IMR-90 (cell line): ENCODE results near the gene KCNG4. TPM values are rescaled to one million over a fixed set of nuclear protein-coding genes. Genes with fewer than 3 reads are reported as not detected.

Experiments
- ATAC-seq: fragments of 200-7000 bp; cut with Tn5 transposase; 2 replicates; pipeline ENCODE4 v1.9.1; 2020; ENCODE audit warnings: low read depth, mild to moderate bottlenecking, moderate library complexity
- BruUV-seq: library from RNA; stranded (reverse); fragments of 400-500 nt; replicated peaks from 2 replicates; lab custom pipeline; 2021; lab: Mats Ljungman, UMichigan
- CTCF ChIA-PET: fragments of 300-600 bp; formaldehyde crosslinking; extraction: SDS; loops from one replicate; lab custom pipeline; 2021; ENCODE audit warnings: antibody characterized with exemption; lab: Yijun Ruan, JAX
- POLR2A ChIA-PET: fragments of 300-600 bp; sonication (Branson Sonifier 250); formaldehyde crosslinking; loops from one replicate; lab custom pipeline; 2022; ENCODE audit warnings: antibody characterized with exemption; ENCODE audit not compliant: unreplicated experiment; lab: Charles Lee
- DNase-seq: peaks from one replicate; pipeline ENCODE4 v3.0.0; 2013
- H2AFZ ChIP-seq: replicated peaks from 2 replicates; pipeline ENCODE3; 2013; ENCODE audit warnings: low read length, mild to moderate bottlenecking; ENCODE audit not compliant: poor library complexity
- H2AK5ac ChIP-seq: 2 replicates; pipeline ENCODE4 v1.6.1; 2013; ENCODE audit warnings: low read depth, low read length, inconsistent platforms
- H2AK9ac ChIP-seq: replicated peaks from 2 replicates; pipeline ENCODE3; 2013; ENCODE audit warnings: mild to moderate bottlenecking, low read depth, low read length, moderate library complexity; ENCODE audit not compliant: poor library complexity
- H2BK120ac ChIP-seq: 2 replicates; pipeline ENCODE4 v1.6.1; 2013; ENCODE audit warnings: low read depth, low read length, inconsistent platforms
- H2BK15ac ChIP-seq: 3 replicates; pipeline ENCODE4 v1.6.1; 2013; ENCODE audit warnings: low read depth, low read length, inconsistent platforms
- H2BK20ac ChIP-seq: 2 replicates; pipeline ENCODE4 v1.6.1; 2013; ENCODE audit warnings: low read depth, mild to moderate bottlenecking, inconsistent platforms, low read length, moderate library complexity
- H2BK5ac ChIP-seq: 2 replicates; pipeline ENCODE4 v1.6.1; 2013; ENCODE audit warnings: mild to moderate bottlenecking, low read depth, low read length, inconsistent platforms; ENCODE audit not compliant: poor library complexity, severe bottlenecking
- H3K14ac ChIP-seq: replicated peaks from 2 replicates; pipeline ENCODE4 v1.6.1; 2013; ENCODE audit warnings: low read depth, low read length, inconsistent platforms
- H3K18ac ChIP-seq: 2 replicates; pipeline ENCODE4 v1.6.1; 2013; ENCODE audit warnings: low read depth, low read length, control low read depth
- H3K23ac ChIP-seq: 2 replicates; pipeline ENCODE4 v1.6.1; 2013; ENCODE audit warnings: low read depth, low read length, inconsistent platforms
- H3K27ac ChIP-seq: 2 replicates; pipeline ENCODE4 v1.5.1; 2013; ENCODE audit warnings: mild to moderate bottlenecking, control low read depth, low read length; ENCODE audit not compliant: insufficient read depth
- H3K27me3 ChIP-seq: 2 replicates; pipeline ENCODE4 v1.6.1; 2013; ENCODE audit warnings: low read length; ENCODE audit not compliant: control insufficient read depth, insufficient read depth
- H3K36me3 ChIP-seq: 2 replicates; pipeline ENCODE4 v1.6.1; 2013; ENCODE audit warnings: low read length, mixed read lengths; ENCODE audit not compliant: control insufficient read depth, insufficient read depth
- H3K4ac ChIP-seq: 2 replicates; pipeline ENCODE4 v1.6.1; 2013; ENCODE audit warnings: low read depth, low read length, inconsistent platforms
- H3K4me1 ChIP-seq: 2 replicates; pipeline ENCODE4 v1.6.1; 2013; ENCODE audit warnings: low read length, mixed read lengths; ENCODE audit not compliant: control insufficient read depth, insufficient read depth
- H3K4me2 ChIP-seq: 2 replicates; pipeline ENCODE4 v1.6.1; 2013; ENCODE audit warnings: low read depth, mild to moderate bottlenecking, control low read depth, low read length, moderate library complexity
- H3K4me3 ChIP-seq: 2 replicates; pipeline ENCODE4 v1.5.1; 2013; ENCODE audit warnings: low read depth, mild to moderate bottlenecking, control low read depth, low read length, moderate library complexity; ENCODE audit not compliant: insufficient read depth
- H3K56ac ChIP-seq: 2 replicates; pipeline ENCODE4 v1.6.1; 2013; ENCODE audit warnings: low read length, inconsistent platforms; ENCODE audit not compliant: insufficient read depth; ENCODE audit errors: extremely low read depth
- H3K79me1 ChIP-seq, 2 experiments: 2 replicates each; pipeline ENCODE4 v1.6.1; 2013; ENCODE audit warnings: low read length in 2 of 2, inconsistent platforms in 1 of 2, low read depth in 1 of 2
- H3K9ac ChIP-seq: 2 replicates; pipeline ENCODE4 v1.6.1; 2013; ENCODE audit warnings: low read depth, low read length, control low read depth
- H3K9me1 ChIP-seq: 2 replicates; pipeline ENCODE4 v1.6.1; 2013; ENCODE audit warnings: low read length, inconsistent platforms; ENCODE audit not compliant: insufficient read depth
- H3K9me3 ChIP-seq: 2 replicates; pipeline ENCODE4 v1.6.1; 2013; ENCODE audit warnings: low read length; ENCODE audit not compliant: control insufficient read depth, insufficient read depth
- H4K20me1 ChIP-seq: 2 replicates; pipeline ENCODE4 v1.6.1; 2013; ENCODE audit warnings: low read length, inconsistent platforms; ENCODE audit not compliant: insufficient read depth
- H4K5ac ChIP-seq: 2 replicates; pipeline ENCODE4 v1.6.1; 2013; ENCODE audit warnings: mild to moderate bottlenecking, low read depth, low read length, control low read depth
- H4K8ac ChIP-seq, 2 experiments: 2 replicates each; pipeline ENCODE4 v1.6.1; 2013; ENCODE audit warnings: low read depth in 2 of 2, low read length in 2 of 2, control low read depth in 1 of 2, inconsistent platforms in 1 of 2
- H4K91ac ChIP-seq: 2 replicates; pipeline ENCODE4 v1.6.1; 2013; ENCODE audit warnings: low read depth, low read length, inconsistent platforms; ENCODE audit not compliant: insufficient read depth
- BHLHE40 ChIP-seq: fragments of 150-350 bp; IDR thresholded peaks from 2 replicates; pipeline ENCODE4 v1.6.1; 2016; ENCODE audit warnings: mild to moderate bottlenecking, low read depth, low read length
- CEBPB ChIP-seq: IDR thresholded peaks from 2 replicates; pipeline ENCODE4 v1.6.1; 2012; ENCODE audit warnings: low read depth, low read length, improper control_type of control experiment
- CHD1 ChIP-seq: IDR thresholded peaks from 2 replicates; pipeline ENCODE4 v1.6.1; 2012; ENCODE audit warnings: low read depth, low read length, improper control_type of control experiment
- FOS ChIP-seq: fragments of 150-350 bp; IDR thresholded peaks from 2 replicates; pipeline ENCODE4 v1.6.1; 2016; ENCODE audit warnings: low read depth, low read length
- MAZ ChIP-seq: IDR thresholded peaks from 2 replicates; pipeline ENCODE4 v1.6.1; 2012; ENCODE audit warnings: low read depth, mild to moderate bottlenecking, low read length, improper control_type of control experiment, moderate library complexity, borderline replicate concordance
- MXI1 ChIP-seq: IDR thresholded peaks from 2 replicates; pipeline ENCODE4 v1.6.1; 2012; ENCODE audit warnings: low read depth, mild to moderate bottlenecking, low read length, moderate library complexity, borderline replicate concordance
- NFE2L2 ChIP-seq: fragments of 150-350 bp; IDR thresholded peaks from 2 replicates; pipeline ENCODE4 v1.6.1; 2016; ENCODE audit warnings: low read depth, mild to moderate bottlenecking, low read length
- POLR2A ChIP-seq: IDR thresholded peaks from 2 replicates; pipeline ENCODE4 v1.6.1; 2012; ENCODE audit warnings: mild to moderate bottlenecking, low read depth, low read length
- RCOR1 ChIP-seq: IDR thresholded peaks from 2 replicates; pipeline ENCODE4 v1.6.1; 2012; ENCODE audit warnings: mild to moderate bottlenecking, low read length, improper control_type of control experiment; ENCODE audit not compliant: insufficient replicate concordance
- RFX5 ChIP-seq: IDR thresholded peaks from 2 replicates; pipeline ENCODE4 v1.8.0; 2012; ENCODE audit warnings: low read depth, mild to moderate bottlenecking, low read length, moderate library complexity
- SMC3 ChIP-seq: fragments of 150-350 bp; IDR thresholded peaks from 2 replicates; pipeline ENCODE4 v1.6.1; 2016; ENCODE audit warnings: low read depth, mild to moderate bottlenecking, antibody characterized with exemption, low read length, moderate library complexity
- WGBS, 2 experiments: methylation state at CpG; one replicate each; pipeline versions ENCODE4 v1.1.5 to v1.1.7; 2013; ENCODE audit warnings: missing lambda C conversion rate in 2 of 2; ENCODE audit not compliant: insufficient read length in 1 of 2; ENCODE audit errors: extremely low coverage in 2 of 2; 5-methylcytosine and 5-hydroxymethylcytosine counted together
- dilution Hi-C: fragments of 300-500 bp; cut with HindIII; formaldehyde crosslinking; loops from one replicate; pipeline ENCODE4 v1.14.3; 2018; ENCODE audit warnings: low sequenced_read_pairs; ENCODE audit not compliant: unreplicated experiment
- in situ Hi-C: fragments of 300-500 bp; cut with MboI; formaldehyde crosslinking; loops from 3 replicates; pipeline ENCODE4 v1.14.3; 2019; ENCODE audit warnings: low sequenced_read_pairs, inconsistent platforms, mixed read lengths
- intact Hi-C: fragments of 100-400 bp; cut with micrococcal nuclease; formaldehyde crosslinking; loops from 2 replicates; pipeline ENCODE4 v1.10.0; 2022
- polyA plus RNA-seq, 3 experiments: library from polyadenylated mRNA; depleted of rRNA; stranded (reverse); fragments of >200 nt; gene quantifications; 2 replicates each; pipeline ENCODE4 v1.2.3, GENCODE V29; 2012; ENCODE audit warnings: low replicate concordance in 1 of 3
- total RNA-seq: library from RNA; depleted of rRNA; stranded (reverse); fragments of >200 nt; gene quantifications from 2 replicates; pipeline ENCODE4 v1.2.3, GENCODE V29; 2012
- TF ChIP-seq, protein P1 (sequence below): fragments of 150-350 bp; IDR thresholded peaks from 2 replicates; pipeline ENCODE4 v1.6.1; 2017; ENCODE audit warnings: mild to moderate bottlenecking, antibody characterized with exemption, low read length, low read depth
- TF ChIP-seq, protein P2 (sequence below): fragments of 150-350 bp; IDR thresholded peaks from 2 replicates; pipeline ENCODE4 v1.6.1; 2016; ENCODE audit warnings: low read depth, mild to moderate bottlenecking, low read length, moderate library complexity, borderline replicate concordance

KCNG4 gene
- total and polyA plus RNA-seq, 2 of the 4 experiments (the other 2 are of a cell fraction), result not detected

DNA sequence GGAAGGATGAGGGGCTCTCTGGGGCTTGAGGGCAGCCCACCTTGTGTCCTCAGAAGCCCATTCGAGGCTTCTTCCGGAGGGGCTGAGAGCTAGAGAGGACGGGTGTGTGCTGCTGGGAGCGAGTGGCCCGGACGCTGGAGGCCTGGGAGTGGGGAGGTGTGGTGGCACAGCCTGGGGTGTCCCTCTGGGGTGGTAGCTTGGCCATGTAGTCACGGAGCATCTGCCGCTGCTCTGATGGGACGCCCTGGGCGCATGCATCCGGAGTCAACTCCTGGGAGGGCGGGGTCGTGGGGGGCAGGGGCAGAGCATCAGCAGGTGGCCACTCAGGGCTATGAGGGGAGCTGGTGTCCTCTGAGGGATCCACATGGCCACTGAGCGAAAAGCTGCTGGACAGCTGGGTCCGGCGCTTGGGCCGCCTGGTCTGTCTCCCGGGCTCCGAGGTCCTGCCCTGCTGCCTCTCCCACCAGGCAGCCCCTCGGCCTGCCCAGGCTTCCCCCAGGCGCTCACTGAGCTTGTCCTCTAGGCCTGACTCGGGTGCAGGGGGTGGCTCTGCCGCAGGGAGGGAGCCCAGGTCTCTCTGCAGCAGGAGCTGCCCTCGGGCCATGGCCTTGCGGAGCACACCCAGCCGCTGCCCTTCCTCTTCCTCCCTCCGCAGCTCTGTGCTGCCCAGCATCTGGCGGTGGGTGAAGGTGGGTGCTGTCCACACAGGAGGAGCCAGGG lies 60.8 kb downstream of the KCNG4 start:
- no peak overlapping the region for H3K27ac ChIP-seq
- peaks cover 51% of the 10 kb centered on the region for H3K36me3 ChIP-seq
- no peak for ATAC-seq
- TF ChIP-seq NFE2L2, result no peak
- no peak for TF ChIP-seq MXI1
- TF ChIP-seq CEBPB, result no peak
- TF ChIP-seq FOS, result no peak
- no peak for TF ChIP-seq CHD1
- TF ChIP-seq BHLHE40, result no peak
- TF ChIP-seq RFX5, result no peak
- TF ChIP-seq, protein P1, sequence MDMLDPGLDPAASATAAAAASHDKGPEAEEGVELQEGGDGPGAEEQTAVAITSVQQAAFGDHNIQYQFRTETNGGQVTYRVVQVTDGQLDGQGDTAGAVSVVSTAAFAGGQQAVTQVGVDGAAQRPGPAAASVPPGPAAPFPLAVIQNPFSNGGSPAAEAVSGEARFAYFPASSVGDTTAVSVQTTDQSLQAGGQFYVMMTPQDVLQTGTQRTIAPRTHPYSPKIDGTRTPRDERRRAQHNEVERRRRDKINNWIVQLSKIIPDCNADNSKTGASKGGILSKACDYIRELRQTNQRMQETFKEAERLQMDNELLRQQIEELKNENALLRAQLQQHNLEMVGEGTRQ, result no peak
- TF ChIP-seq POLR2A, result no peak
- TF ChIP-seq, protein P2, sequence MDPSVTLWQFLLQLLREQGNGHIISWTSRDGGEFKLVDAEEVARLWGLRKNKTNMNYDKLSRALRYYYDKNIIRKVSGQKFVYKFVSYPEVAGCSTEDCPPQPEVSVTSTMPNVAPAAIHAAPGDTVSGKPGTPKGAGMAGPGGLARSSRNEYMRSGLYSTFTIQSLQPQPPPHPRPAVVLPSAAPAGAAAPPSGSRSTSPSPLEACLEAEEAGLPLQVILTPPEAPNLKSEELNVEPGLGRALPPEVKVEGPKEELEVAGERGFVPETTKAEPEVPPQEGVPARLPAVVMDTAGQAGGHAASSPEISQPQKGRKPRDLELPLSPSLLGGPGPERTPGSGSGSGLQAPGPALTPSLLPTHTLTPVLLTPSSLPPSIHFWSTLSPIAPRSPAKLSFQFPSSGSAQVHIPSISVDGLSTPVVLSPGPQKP, result no peak
- TF ChIP-seq RCOR1, result no peak
- no peak for TF ChIP-seq SMC3
- no peak for TF ChIP-seq MAZ
- peaks cover 7 to 34% of the 10 kb centered on the region in 2 experiments for H3K79me1 ChIP-seq
- in situ Hi-C loops (loop anchor here (5.0 to 10.0 kb wide), 2 partner anchors 92 to 214 kb away; partner anchors contain the start of gene NECAB2), dilution Hi-C loops (no loop called here), intact Hi-C loops (loop anchor here (5.0 kb wide), 3 partner anchors 62 to 128 kb away; partner anchors contain the start of gene MBTPS1)
- no peak overlapping the region for H3K4me3 ChIP-seq
- no peak overlapping the region for H4K5ac ChIP-seq
- H3K9ac ChIP-seq, result no peak overlapping the region
- H4K8ac ChIP-seq, result no peak overlapping the region
- no peaks in the 10 kb centered on the region for H3K9me3 ChIP-seq
- H3K23ac ChIP-seq, result no peak overlapping the region
- H2AFZ ChIP-seq, result no peak overlapping the region
- ChIA-PET CTCF (interaction anchor here (0.9 kb wide), 3 partner anchors 8 to 129 kb away, joined by 3 to 4 read pairs (median 3); partner anchors contain the start of genes MBTPS1 and TAF1C), POLR2A (interaction anchor here (0.8 kb wide), 1 partner anchor 128 kb away, joined by 3 read pairs; no protein-coding TSS in a partner anchor)
- no peak overlapping the region for H3K14ac ChIP-seq
- H3K56ac ChIP-seq, result no peak overlapping the region
- DNase-seq, result no peak
- H2BK120ac ChIP-seq, result no peak overlapping the region
- no peaks in the 10 kb centered on the region for H3K27me3 ChIP-seq
- no peak overlapping the region for H2AK5ac ChIP-seq
- H2BK15ac ChIP-seq, result no peak overlapping the region
- no peak overlapping the region for H2BK20ac ChIP-seq
- no peak overlapping the region for H3K18ac ChIP-seq
- H4K20me1 ChIP-seq, result peaks cover 22% of the 10 kb centered on the region
- H4K91ac ChIP-seq, result no peak overlapping the region
- H3K4ac ChIP-seq, result no peak overlapping the region
- peaks cover 15% of the 10 kb centered on the region for H3K4me1 ChIP-seq
- 86% methylated on average over 11 of the region's 28 CpGs; no CpG with 5 or more reads in 1 of the 2 experiments for WGBS, 2 experiments
- H3K4me2 ChIP-seq, result no peak overlapping the region
- no peak overlapping the region for H2BK5ac ChIP-seq
- H2AK9ac ChIP-seq, result peak overlapping the region; percentile 57
- BruUV-seq, result no TSS peak
- H3K9me1 ChIP-seq, result peaks cover 12% of the 10 kb centered on the region; the same call in 1 of the 2 replicates
